ENCODE results near the gene TRIM41. TPM values are rescaled to one million over a fixed set of nuclear protein-coding genes. Genes with fewer than 3 reads are reported as not detected.
A peak's percentile ranks its signal among the peaks of the same experiment; 100 is the strongest.
"Not testable (repeated sequence)": the region's sequence is repeated elsewhere in the genome, so short reads cannot be mapped to it uniquely, and the experiment has no call there.

Gene TRIM41
- total RNA-seq, 1 donor from 2014 or later: 47.6 TPM

DNA sequence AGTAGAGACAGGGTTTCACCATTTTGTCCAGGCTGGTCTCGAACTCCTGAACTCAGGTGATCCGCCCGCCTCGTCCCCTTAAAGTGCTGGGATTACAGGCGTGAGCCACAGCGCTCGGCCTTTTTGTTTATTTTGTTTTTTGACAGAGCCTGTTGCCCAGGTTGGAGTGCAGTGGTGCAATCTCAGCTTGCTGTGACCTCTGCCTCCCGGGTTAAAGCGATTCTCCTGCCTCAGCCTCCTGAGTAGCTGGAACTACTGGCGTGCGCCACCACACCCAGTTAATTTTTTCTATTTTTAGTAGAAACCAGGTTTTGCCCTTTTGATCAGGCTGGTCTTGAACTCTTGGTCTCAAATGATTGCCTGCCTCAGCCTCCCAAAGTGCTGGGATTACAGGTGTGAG, 12.9 kb upstream of the TRIM41 start:
- not testable (repeated sequence) for DNase-seq (ENCODE audit: low spot score)

DNA sequence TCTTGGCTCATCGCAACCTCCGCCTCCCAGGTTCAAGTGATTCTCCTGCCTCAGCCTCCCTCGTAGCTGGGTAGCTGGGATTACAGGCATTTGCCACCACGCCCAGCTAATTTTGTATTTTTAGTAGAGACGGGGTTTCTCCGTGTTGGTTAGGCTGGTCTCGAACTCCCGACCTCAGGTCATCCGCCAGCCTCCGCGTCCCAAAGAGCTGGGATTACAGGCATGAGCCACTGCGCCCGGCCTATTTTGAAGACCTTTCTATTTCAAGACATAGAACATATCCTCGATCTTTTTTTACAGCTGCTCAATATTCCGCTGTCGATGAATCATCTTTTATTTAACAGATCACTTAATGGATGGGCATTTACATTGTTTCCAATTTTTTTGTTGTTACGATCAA, 12.4 kb upstream of the TRIM41 start:
- not testable (repeated sequence) for DNase-seq (ENCODE audit: low spot score)

DNA sequence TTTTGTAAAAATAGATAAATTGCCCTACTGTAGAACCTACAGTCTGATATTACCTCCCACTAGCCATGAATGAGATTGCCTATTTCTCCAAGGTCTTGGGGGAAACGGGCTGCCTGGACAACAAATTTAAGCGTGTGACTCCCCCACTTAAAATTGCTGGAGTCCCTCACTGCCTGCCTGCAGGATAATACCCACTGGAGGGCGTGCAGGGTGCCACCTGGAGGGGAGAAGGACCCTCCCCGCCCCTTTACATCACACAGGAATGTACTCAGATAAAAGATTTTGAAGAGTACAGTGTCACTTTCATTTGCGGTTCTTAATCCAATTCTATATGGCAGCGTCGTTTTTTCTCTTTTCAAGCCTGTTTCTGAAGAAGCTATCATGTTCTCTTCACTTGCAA, 11.9 kb upstream of the TRIM41 start:
- DNase-seq (ENCODE audit: low spot score): no peak

- DNase-seq (ENCODE audit: low spot score): no peak
These were observed 11.0 kb upstream of the TRIM41 start for GRCh38 chr5:181212080-181212479.

DNA sequence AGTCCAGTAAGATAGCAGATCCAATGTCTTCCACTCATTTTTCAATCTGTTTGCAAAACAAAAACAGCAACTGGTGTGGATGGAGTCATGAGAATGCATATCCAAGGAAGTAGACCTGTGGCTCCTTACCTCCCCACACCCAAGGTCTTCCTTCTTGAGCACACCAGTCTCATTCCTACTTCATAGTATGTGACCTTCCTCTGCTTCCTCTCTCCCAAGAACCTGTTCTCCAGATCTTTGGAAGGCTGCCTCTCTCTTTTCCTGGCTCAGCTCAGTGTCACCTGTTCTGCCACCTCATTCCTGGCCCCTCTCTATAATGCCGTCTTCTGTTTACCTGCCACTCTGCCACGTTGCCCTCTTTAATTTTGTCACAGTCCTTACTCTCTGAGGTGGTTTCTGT, 10.1 kb upstream of the TRIM41 start:
- DNase-seq (ENCODE audit: low spot score): no peak

- DNase-seq (ENCODE audit: low spot score): not testable (repeated sequence)
These were observed 8.8 kb upstream of the TRIM41 start for GRCh38 chr5:181214249-181214648.

GRCh38 chr5:181215997-181216989, 6.8 kb upstream of the TRIM41 start:
- DNase-seq (ENCODE audit: low spot score): no peak

DNA sequence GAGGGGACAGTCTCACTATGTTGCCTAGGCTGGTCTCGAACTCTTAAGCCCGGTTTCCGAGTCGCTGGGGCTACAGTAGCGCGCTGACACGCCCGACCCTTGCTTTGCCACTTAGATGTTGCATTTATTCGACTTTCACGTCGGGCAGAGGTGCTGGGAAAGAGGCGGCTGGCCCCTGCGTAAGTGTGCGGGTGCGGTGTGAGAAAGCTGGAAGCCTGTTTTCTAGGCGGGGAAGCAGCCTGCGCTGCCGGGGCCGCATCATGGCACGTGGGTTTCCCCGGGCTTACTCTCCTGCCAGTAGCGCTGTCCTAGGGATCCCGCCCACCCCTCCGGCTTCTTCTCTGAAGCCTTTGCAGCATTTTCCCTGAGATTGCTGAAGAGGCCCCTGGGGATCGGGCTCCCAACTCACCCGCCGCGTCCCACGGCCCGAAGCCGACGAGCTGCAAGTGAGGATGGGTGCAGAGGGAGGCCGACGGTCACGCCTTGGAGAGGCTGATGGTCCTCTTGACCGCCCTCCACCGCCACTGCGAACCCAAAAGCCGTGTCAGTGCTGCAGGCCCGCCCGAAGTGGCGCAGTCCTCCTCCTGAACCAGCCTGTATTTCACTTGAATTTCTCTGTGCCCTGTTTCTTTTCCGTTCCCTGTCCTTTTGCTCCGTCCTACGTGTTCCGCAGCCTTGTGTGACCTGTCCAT, 5.8 kb upstream of the TRIM41 start:
- no peak for DNase-seq (ENCODE audit: low spot score)

- no peak for DNase-seq (ENCODE audit: low spot score)
These were observed 5.3 kb upstream of the TRIM41 start for GRCh38 chr5:181217803-181218062.

DNA sequence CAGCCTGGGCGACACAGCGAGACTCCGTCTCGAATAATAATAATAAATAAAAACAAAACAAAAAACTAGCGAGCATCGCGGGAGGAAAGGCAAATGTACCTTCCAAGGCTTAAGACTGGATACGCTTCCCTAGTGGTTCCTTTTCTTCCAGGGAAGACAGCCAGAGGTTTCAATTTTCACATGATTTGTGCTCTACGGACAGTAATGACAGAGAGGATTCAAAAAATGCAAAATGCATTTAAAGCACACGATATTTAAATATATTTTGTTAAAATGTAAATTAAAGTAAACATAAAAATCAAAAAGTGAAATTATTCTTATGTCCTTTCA, 4.3 kb upstream of the TRIM41 start:
- DNase-seq (ENCODE audit: low spot score): no peak

DNA sequence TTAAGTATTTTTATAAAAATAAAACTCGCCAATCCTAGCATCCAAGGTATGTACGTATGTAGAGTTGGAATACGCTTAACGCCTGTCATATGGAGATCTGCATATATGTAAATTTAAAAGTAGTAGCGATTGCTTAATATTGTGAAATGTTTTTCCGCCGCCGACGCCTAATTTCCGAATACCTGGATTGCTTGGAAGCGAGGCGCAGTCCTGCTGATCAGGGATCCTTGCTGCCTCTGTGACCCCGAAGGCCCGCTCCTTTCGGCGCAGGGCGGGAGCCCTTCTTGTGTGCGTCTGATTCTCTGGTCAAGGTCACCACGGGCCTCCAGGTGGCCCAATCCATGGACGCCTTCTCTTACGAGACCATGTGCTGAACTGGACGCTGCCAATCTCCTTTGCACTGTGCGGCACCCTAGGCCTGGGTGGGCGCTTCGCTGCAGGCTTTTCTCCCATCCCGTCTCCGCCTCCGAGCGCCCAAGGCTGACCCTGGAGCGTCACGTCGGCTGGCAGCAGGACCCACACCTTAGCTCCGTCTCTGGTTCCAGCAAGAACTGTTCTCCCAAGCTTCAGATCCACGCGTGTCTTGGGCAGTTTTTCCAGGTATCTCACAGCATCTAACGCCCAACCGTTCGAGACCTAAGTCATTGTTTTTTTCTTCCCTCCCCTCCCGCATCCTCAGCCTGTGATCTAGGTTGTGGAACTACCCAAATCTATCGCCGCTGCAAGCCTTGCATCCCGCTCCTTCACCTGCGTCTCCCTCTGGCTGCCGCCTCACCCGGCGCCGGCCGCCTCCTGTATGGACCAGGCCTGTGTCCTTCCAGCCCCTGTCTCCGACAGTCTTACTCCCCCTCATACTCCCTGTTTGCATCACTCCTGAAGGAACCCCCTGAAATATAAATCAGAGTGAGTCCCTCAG, 3.6 kb upstream of the TRIM41 start:
- DNase-seq (ENCODE audit: low spot score): no peak

DNA sequence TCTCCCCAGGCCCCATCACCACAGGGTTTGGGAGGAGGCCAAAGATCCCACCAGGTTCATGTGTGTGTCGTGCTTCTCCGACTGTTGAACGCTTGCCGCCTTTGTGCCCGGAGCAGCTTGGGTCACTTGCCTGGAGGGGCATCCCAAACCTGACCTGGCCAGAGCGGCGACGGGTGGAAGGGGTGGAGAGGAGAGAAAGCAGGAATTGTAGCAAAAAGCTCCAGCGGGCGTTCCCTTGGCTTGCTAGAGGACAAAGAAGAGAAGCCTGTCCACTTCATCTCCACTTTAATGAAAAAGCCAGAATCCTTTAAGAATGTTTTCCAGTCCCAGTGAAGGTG, 2.9 kb upstream of the TRIM41 start:
- no peak for DNase-seq (ENCODE audit: low spot score)

DNA sequence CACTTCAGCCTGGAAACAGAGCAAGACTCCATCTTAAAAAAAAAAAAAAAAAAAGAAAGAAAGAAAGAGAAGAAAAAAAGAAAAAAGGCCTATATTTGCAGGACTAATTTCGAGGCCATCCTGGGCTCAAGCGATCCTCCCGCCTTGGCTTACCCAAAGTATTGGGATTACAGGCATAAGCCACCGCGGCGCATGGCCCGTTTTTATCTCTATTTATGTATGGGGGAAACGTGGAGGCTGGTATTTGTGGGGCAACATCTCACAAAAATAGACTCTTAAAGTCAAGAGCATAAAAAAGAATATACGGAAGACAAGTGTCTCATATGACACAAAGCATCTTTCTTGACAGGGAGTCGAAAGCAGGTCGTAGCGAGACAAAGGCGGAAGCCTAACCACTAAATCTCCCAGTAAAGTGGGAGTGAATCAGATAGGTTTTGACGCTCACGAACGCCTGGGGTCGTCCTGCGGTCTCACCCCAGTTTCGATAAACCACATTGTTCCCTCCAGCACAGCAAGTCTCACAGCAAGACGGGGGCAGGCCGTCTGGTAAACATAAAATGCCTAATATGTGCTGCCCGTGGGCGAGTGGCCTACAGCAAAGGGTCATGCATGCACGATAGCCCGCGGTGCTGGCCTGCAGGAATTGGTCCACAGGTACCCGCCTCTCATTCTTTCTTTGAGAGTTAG, 1.8 kb upstream of the TRIM41 start:
- DNase-seq (ENCODE audit: low spot score): peak; percentile 23

- peak; percentile 98 for DNase-seq (ENCODE audit: low spot score)
These were observed 1.1 kb upstream of the TRIM41 start for GRCh38 chr5:181221792-181222629.

DNA sequence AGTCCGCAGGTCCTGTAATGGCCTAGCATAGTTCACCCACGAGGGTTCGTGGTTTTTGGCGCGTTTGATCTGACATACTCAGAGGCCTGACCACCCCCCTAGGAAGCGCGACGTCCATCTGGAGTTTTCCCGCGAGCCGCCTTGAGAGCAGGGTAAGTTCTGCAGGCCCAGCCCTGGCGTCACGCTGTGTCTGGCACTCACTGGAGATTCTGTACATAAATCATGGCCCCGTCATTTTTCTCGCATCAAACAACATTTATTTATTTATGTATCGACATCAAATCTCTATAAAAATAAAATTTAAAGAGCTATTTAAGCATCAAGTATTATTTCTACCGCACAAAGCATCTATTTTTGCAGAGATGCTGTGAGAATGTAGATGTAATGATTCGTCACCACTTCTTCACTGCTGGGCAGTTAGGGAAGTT, 437 bp upstream of the TRIM41 start:
- no peak for DNase-seq (ENCODE audit: low spot score)

DNA sequence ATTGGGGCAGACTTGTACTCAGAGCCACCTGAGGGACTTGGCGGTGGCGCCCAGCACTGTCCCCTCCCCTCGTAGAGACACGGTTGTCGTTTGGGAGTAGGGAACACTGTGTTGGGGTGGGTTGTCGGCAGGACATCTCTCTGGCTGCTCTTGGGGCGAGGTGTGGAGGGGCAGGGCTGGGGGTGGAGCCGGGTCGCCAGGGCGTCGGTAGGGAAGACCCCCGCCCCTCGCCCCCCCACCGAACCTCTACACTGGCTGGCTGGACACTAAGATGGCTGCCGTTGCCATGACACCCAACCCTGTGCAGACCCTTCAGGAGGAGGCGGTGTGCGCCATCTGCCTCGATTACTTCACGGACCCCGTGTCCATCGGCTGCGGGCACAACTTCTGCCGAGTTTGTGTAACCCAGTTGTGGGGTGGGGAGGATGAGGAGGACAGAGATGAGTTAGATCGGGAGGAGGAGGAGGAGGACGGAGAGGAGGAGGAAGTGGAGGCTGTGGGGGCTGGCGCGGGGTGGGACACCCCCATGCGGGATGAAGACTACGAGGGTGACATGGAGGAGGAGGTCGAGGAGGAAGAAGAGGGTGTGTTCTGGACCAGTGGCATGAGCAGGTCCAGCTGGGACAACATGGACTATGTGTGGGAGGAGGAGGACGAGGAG, 778 bp downstream of the TRIM41 start:
- peak; percentile 51 for DNase-seq (ENCODE audit: low spot score)

DNA sequence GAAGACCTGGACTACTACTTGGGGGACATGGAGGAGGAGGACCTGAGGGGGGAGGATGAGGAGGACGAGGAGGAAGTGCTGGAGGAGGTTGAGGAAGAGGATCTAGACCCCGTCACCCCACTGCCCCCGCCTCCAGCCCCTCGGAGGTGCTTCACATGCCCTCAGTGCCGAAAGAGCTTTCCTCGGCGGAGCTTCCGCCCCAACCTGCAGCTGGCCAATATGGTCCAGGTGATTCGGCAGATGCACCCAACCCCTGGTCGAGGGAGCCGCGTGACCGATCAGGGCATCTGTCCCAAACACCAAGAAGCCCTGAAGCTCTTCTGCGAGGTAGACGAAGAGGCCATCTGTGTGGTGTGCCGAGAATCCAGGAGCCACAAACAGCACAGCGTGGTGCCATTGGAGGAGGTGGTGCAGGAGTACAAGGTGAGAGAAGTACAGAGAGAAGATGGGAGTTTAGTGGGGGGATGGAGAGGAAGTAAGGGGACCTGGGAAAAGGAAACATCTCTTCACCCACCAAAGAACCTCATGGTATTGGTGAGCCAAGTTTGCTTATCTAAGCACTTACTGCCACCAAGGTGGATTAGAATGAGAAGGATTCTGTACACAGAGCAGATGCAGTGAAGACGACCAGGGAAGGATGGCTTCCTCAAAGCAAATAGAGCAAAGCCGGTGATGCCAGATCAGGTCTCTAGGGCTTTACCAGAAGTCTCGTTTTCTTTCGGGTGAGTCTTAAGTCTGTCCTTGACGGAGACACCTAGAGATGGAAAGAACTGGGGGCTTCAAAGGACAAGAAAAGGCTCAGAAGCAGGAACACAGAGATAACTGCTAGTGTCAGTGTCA, 1.5 kb downstream of the TRIM41 start:
- DNase-seq (ENCODE audit: low spot score): no peak

DNA sequence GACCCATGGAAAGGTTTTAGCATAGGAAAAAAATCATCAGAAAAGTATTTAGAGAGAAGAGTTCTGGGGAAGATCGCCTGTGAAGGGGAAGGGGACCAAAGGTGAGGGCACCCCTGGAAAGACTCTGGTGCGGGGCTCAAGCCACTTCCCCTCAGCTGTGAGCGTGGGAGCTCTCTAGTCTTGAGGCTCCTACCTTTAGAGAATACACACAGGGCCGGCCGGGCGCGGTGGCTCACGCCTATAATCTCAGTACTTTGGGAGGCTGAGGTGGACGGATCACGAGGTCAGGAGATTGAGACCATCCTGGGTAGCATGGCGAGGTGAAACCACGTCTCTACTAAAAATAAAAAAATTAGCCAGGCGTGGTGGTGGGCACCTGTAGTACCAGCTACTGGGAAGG, 6.9 kb downstream of the TRIM41 start:
- no peak for DNase-seq (ENCODE audit: low spot score)

- DNase-seq (ENCODE audit: low spot score): no peak
These were observed 7.5 kb downstream of the TRIM41 start for GRCh38 chr5:181230551-181230950.
